Panc1 (cell line): ENCODE results near the gene FAM210B. TPM values are rescaled to one million over a fixed set of nuclear protein-coding genes. Genes with fewer than 3 reads are reported as not detected.
"Not testable (repeated sequence)": the region's sequence is repeated elsewhere in the genome, so short reads cannot be mapped to it uniquely, and the experiment has no call there.

Experiments
- ATAC-seq: fragments of 200-7000 bp; cut with Tn5 transposase; 2 replicates; pipeline ENCODE4 v1.9.1; 2020; ENCODE audit warnings: mild to moderate bottlenecking, moderate library complexity
- BruUV-seq: library from RNA; stranded (reverse); fragments of 400-500 nt; replicated peaks from 2 replicates; lab custom pipeline; 2021; lab: Mats Ljungman, UMichigan
- CTCF ChIA-PET: fragments of 300-600 bp; sonication (Branson Sonifier 250); formaldehyde crosslinking; loops from one replicate; lab custom pipeline; 2022; ENCODE audit warnings: antibody characterized with exemption; lab: Charles Lee
- POLR2A ChIA-PET: fragments of 300-600 bp; sonication (Branson Sonifier 250); formaldehyde crosslinking; loops from one replicate; lab custom pipeline; 2022; ENCODE audit warnings: antibody characterized with exemption; lab: Charles Lee
- DNase-seq: peaks from one replicate; pipeline ENCODE4 v3.0.0-alpha.2; 2010; ENCODE audit warnings: low read depth, low spot score
- H3K27ac ChIP-seq: 2 replicates; pipeline ENCODE4 v1.5.1; 2011; ENCODE audit warnings: mild to moderate bottlenecking, low read length, inconsistent platforms
- H3K27me3 ChIP-seq: fragments of 200-500 bp; sonication (Bioruptor generic); 2 replicates; pipeline ENCODE4 v1.6.0; 2014; ENCODE audit warnings: low read length, inconsistent platforms; ENCODE audit not compliant: control insufficient read depth, insufficient read depth
- H3K36me3 ChIP-seq: fragments of 200-500 bp; sonication (Bioruptor generic); 2 replicates; pipeline ENCODE4 v1.5.1; 2014; ENCODE audit warnings: inconsistent platforms, mild to moderate bottlenecking, low read length, moderate library complexity; ENCODE audit not compliant: control insufficient read depth, insufficient read depth
- H3K4me1 ChIP-seq: 2 replicates; pipeline ENCODE4 v1.5.1; 2011; ENCODE audit warnings: inconsistent platforms, mild to moderate bottlenecking, low read length, moderate library complexity; ENCODE audit not compliant: control insufficient read depth, insufficient read depth
- H3K4me3 ChIP-seq, 2 experiments: 2 replicates each; pipeline ENCODE4 v1.5.1; 2011 to 2012; ENCODE audit warnings: low read depth in 2 of 2, low read length in 2 of 2, mild to moderate bottlenecking in 2 of 2, inconsistent platforms in 1 of 2, moderate library complexity in 1 of 2
- H3K9me3 ChIP-seq: fragments of 200-500 bp; sonication (Bioruptor generic); 2 replicates; pipeline ENCODE4 v1.5.1; 2014; ENCODE audit warnings: low read depth, mild to moderate bottlenecking, inconsistent platforms, low read length, moderate library complexity; ENCODE audit not compliant: control insufficient read depth, insufficient read depth
- POLR2AphosphoS5 ChIP-seq: IDR thresholded peaks from 2 replicates; pipeline ENCODE4 v1.6.1; 2012; ENCODE audit warnings: mild to moderate bottlenecking, low read depth, low read length, moderate library complexity
- SIN3A ChIP-seq: IDR thresholded peaks from 2 replicates; pipeline ENCODE4 v1.6.1; 2012; ENCODE audit warnings: low read depth, mild to moderate bottlenecking, low read length, moderate library complexity, borderline replicate concordance; ENCODE audit not compliant: insufficient read depth
- TCF7L2 ChIP-seq: IDR thresholded peaks from 2 replicates; pipeline ENCODE4 v1.6.1; 2011; ENCODE audit warnings: mild to moderate bottlenecking, low read depth, low read length, inconsistent platforms
- in situ Hi-C: cut with HindIII; loops from 2 replicates; pipeline ENCODE4 v1.10.0; 2016; ENCODE audit warnings: low sequenced_read_pairs, low pct_unique_long_range_greater_than_20kb
- intact Hi-C: fragments of 100-400 bp; cut with micrococcal nuclease; formaldehyde crosslinking; loops from one replicate; pipeline ENCODE4 v1.10.0; 2022; ENCODE audit not compliant: unreplicated experiment
- total RNA-seq: library from RNA; stranded (reverse); gene quantifications from one replicate; pipeline ENCODE4 v1.2.1, GENCODE V29; 2021; ENCODE audit not compliant: unreplicated experiment
- TF ChIP-seq, protein P1 (sequence below), 2 experiments: IDR thresholded peaks; 2 replicates each; pipeline ENCODE4 v1.6.1; 2011 to 2012; ENCODE audit warnings: low read depth in 2 of 2, control low read depth in 1 of 2, low read length in 1 of 2, mild to moderate bottlenecking in 1 of 2, moderate library complexity in 1 of 2; ENCODE audit not compliant: insufficient read depth in 1 of 2
- TF ChIP-seq, protein P2 (sequence below): fragments of 450-650 bp; IDR thresholded peaks from 2 replicates; pipeline ENCODE4 v1.5.1; 2017; ENCODE audit warnings: mild to moderate bottlenecking

Gene FAM210B
- total RNA-seq, 1 experiment from 2014 or later = 10.8 TPM

DNA sequence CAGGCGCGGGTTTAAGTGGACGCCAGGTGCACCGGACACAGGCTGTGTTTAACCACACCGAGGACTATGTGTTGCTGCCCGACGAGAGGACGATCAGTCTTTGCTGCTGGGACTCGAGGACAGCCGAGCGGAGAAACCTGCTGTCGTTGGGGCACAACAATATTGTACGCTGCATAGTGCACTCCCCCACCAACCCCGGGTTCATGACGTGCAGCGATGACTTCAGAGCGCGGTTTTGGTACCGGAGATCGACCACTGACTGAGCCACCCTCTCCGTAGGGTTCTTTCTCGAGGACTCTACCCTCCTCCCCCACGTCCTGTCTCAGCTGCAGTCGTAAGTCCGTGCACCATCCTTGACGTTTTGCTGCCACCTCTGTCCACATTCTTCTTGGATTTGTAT is 44.7 kb downstream of the FAM210B start:
- POLR2A ChIA-PET = no interaction called here

DNA sequence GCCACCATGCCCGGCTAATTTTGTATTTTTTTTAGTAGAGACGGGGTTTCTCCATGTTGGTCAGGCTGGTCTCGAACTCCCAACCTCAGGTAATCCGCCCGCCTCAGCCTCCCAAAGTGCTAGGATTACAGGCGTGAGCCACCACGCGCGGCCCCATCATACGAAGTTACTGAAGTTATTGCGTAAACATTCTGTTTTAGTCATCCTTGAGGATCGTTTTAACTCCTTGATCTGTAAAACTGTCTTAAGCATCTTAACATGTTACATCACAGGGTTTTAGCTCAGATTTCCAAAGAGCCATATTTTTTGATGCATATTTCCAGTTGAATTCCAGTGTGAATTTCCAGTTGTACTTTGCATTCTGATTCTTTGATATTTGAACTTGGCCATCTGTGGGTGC is 46.6 kb downstream of the FAM210B start:
- ATAC-seq, BruUV-seq, DNase-seq, CTCF ChIA-PET, H3K27me3 ChIP-seq, POLR2A ChIA-PET, H3K4me1 ChIP-seq, H3K9me3 ChIP-seq, H3K4me3 ChIP-seq, H3K27ac ChIP-seq, in situ Hi-C loops: not testable (repeated sequence)
- intact Hi-C loops = loop anchor here (10.0 kb wide), 1 partner anchor 169 kb away; no protein-coding TSS in a partner anchor
- peaks cover 33% of the 10 kb centered on the region for H3K36me3 ChIP-seq

More for the DNA sequence above, 44.7 kb downstream of the FAM210B start:
- peaks cover 50% of the 10 kb centered on the region for H3K36me3 ChIP-seq
- DNase-seq (no peak), ATAC-seq (no peak)
- H3K4me3 ChIP-seq = no peak overlapping the region
- in situ Hi-C loops (no loop called here), intact Hi-C loops (loop anchor here (10.0 kb wide), 1 partner anchor 171 kb away; no protein-coding TSS in a partner anchor)
- no peaks in the 10 kb centered on the region for H3K4me1 ChIP-seq
- no peak for TF ChIP-seq TCF7L2
- TF ChIP-seq POLR2AphosphoS5 = no peak
- TF ChIP-seq, protein P1, sequence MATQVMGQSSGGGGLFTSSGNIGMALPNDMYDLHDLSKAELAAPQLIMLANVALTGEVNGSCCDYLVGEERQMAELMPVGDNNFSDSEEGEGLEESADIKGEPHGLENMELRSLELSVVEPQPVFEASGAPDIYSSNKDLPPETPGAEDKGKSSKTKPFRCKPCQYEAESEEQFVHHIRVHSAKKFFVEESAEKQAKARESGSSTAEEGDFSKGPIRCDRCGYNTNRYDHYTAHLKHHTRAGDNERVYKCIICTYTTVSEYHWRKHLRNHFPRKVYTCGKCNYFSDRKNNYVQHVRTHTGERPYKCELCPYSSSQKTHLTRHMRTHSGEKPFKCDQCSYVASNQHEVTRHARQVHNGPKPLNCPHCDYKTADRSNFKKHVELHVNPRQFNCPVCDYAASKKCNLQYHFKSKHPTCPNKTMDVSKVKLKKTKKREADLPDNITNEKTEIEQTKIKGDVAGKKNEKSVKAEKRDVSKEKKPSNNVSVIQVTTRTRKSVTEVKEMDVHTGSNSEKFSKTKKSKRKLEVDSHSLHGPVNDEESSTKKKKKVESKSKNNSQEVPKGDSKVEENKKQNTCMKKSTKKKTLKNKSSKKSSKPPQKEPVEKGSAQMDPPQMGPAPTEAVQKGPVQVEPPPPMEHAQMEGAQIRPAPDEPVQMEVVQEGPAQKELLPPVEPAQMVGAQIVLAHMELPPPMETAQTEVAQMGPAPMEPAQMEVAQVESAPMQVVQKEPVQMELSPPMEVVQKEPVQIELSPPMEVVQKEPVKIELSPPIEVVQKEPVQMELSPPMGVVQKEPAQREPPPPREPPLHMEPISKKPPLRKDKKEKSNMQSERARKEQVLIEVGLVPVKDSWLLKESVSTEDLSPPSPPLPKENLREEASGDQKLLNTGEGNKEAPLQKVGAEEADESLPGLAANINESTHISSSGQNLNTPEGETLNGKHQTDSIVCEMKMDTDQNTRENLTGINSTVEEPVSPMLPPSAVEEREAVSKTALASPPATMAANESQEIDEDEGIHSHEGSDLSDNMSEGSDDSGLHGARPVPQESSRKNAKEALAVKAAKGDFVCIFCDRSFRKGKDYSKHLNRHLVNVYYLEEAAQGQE (IDR thresholded peaks at IDR 0.05; ENCODE audit: insufficient read depth in 1 of 2, low read depth in 2 of 2, low read length in 1 of 2) = no peak
- TF ChIP-seq, protein P2, sequence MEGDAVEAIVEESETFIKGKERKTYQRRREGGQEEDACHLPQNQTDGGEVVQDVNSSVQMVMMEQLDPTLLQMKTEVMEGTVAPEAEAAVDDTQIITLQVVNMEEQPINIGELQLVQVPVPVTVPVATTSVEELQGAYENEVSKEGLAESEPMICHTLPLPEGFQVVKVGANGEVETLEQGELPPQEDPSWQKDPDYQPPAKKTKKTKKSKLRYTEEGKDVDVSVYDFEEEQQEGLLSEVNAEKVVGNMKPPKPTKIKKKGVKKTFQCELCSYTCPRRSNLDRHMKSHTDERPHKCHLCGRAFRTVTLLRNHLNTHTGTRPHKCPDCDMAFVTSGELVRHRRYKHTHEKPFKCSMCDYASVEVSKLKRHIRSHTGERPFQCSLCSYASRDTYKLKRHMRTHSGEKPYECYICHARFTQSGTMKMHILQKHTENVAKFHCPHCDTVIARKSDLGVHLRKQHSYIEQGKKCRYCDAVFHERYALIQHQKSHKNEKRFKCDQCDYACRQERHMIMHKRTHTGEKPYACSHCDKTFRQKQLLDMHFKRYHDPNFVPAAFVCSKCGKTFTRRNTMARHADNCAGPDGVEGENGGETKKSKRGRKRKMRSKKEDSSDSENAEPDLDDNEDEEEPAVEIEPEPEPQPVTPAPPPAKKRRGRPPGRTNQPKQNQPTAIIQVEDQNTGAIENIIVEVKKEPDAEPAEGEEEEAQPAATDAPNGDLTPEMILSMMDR = no peak
- no peak for TF ChIP-seq SIN3A
- CTCF ChIA-PET = no interaction called here
- no peak overlapping the region for H3K27ac ChIP-seq
- no peaks in the 10 kb centered on the region for H3K9me3 ChIP-seq
- H3K27me3 ChIP-seq = no peaks in the 10 kb centered on the region
- no TSS peak for BruUV-seq

DNA sequence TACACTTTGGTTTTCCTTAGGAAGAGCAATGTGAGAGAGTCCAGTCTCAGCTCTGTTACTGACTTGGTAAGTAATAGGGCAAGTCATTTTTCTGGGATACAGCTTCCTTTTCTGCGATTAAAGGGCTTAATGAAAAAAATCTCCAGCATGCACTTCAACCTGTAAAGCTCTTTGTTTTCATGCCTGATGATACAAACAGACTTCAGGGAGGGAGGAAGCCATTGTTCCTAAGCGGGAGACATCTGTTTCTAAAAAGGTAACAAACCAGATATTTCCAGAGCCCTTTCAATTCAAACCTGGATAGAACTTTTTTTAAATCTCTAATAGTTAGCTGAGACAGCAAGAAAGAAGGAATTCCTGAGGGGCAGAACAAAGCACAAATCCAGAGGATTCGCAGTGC is 48.1 kb downstream of the FAM210B start:
- no peak for ATAC-seq
- ChIA-PET POLR2A (no interaction called here), CTCF (no interaction called here)
- Histone ChIP-seq H3K4me1 (no peaks in the 10 kb centered on the region), H3K4me3 (no peak overlapping the region), H3K27ac (no peak overlapping the region), H3K27me3 (no peaks in the 10 kb centered on the region), H3K36me3 (peaks cover 28% of the 10 kb centered on the region), H3K9me3 (no peaks in the 10 kb centered on the region)
- no peak for DNase-seq
- BruUV-seq = no TSS peak
- in situ Hi-C loops = no loop called here
- intact Hi-C loops = loop anchor here (10.0 kb wide), 1 partner anchor 168 kb away; no protein-coding TSS in a partner anchor
- TF ChIP-seq POLR2AphosphoS5 (no peak), SIN3A (no peak), TCF7L2 (no peak)
- TF ChIP-seq, protein P2 = no peak
- TF ChIP-seq, protein P1 (IDR thresholded peaks at IDR 0.05; ENCODE audit: insufficient read depth in 1 of 2, low read depth in 2 of 2, low read length in 1 of 2) = no peak
